Immature natural killer cell (primary cell): ENCODE results near the gene AATF. TPM values are rescaled to one million over a fixed set of nuclear protein-coding genes. Genes with fewer than 3 reads are reported as not detected.

Experiments used
- DNase-seq, 3 donors: peaks; one replicate each; pipeline ENCODE4 v3.0.0; 2022; ENCODE audit warnings: mixed read lengths in 1 of 3
- H3K27ac Mint-ChIP-seq, 6 donors: one replicate each; pipeline ENCODE4 v1.8.0; 2020; ENCODE audit warnings: mixed read lengths in 6 of 6, mild to moderate bottlenecking in 5 of 6, inconsistent platforms in 4 of 6, moderate library complexity in 3 of 6
- H3K27me3 Mint-ChIP-seq, 3 donors: one replicate each; pipeline ENCODE4 v1.8.0; 2020 to 2021; ENCODE audit warnings: low read depth in 3 of 3, mild to moderate bottlenecking in 3 of 3, mixed read lengths in 3 of 3, moderate library complexity in 3 of 3, inconsistent platforms in 1 of 3
- H3K36me3 Mint-ChIP-seq, 3 donors: one replicate each; pipeline ENCODE4 v1.8.0; 2020; ENCODE audit warnings: mixed read lengths in 3 of 3, inconsistent platforms in 2 of 3, mild to moderate bottlenecking in 2 of 3
- H3K4me1 Mint-ChIP-seq, 2 donors: one replicate each; pipeline ENCODE4 v1.8.0; 2020; ENCODE audit warnings: inconsistent platforms in 2 of 2, mild to moderate bottlenecking in 2 of 2, mixed read lengths in 2 of 2, moderate library complexity in 1 of 2
- H3K4me3 Mint-ChIP-seq, 5 donors: one replicate each; pipeline ENCODE4 v1.8.0; 2020; ENCODE audit warnings: mild to moderate bottlenecking in 5 of 5, mixed read lengths in 5 of 5, inconsistent platforms in 3 of 5, moderate library complexity in 3 of 5
- H3K9me3 Mint-ChIP-seq, 6 donors: one replicate each; pipeline ENCODE4 v1.8.0; 2020; ENCODE audit warnings: mild to moderate bottlenecking in 6 of 6, mixed read lengths in 6 of 6, inconsistent platforms in 4 of 6, moderate library complexity in 3 of 6
- polyA plus RNA-seq, 3 donors: library from polyadenylated mRNA; unstranded; fragments of 300-500 nt; fragmentation: Illumina TruSeq; gene quantifications; one replicate each; pipeline ENCODE4 v1.2.3, GENCODE V29; 2021

Gene AATF
- 100 to 1,000 TPM in 1 of 3 donors, 10 to 100 TPM in 2; 54.2 to 109 (median 61.0) TPM for polyA plus RNA-seq

GRCh38 chr17:36948717-36949460 lies at the start of gene AATF:
TSS of gene AATF (plus strand) at chr17:36948954. CDS start at chr17:36949126, 172 bp downstream.
- Mint-ChIP-seq H3K4me1 (peaks cover 54 to 62% of the 10 kb centered on the region in 2 donors), H3K36me3 (peaks cover 7 to 22% (median 21%) of the 10 kb centered on the region in 3 donors), H3K27ac (peak within 1 kb of the TSS; percentile 90 to 97 (median 94)), H3K27me3 (peaks cover 30 to 43% (median 30%) of the 10 kb centered on the region in 3 donors), H3K9me3 (no peaks in the 10 kb centered on the region), H3K4me3 (peak within 1 kb of the TSS; percentile 93 to 98 (median 95))
- peak; percentile 98 for DNase-seq

- no peaks in the 10 kb centered on the region for H3K36me3 Mint-ChIP-seq
- H3K27ac Mint-ChIP-seq = no peak overlapping the region
- H3K4me3 Mint-ChIP-seq = no peak overlapping the region
- H3K9me3 Mint-ChIP-seq = no peaks in the 10 kb centered on the region
- H3K4me1 Mint-ChIP-seq = no peaks in the 10 kb centered on the region
- no peak for DNase-seq
- peaks cover 4 to 8% (median 6%) of the 10 kb centered on the region in 3 donors for H3K27me3 Mint-ChIP-seq
Measured at GRCh38 chr17:36899250-36900159, 49.2 kb upstream of the AATF start.

- H3K27me3 Mint-ChIP-seq = peaks cover 4 to 8% (median 6%) of the 10 kb centered on the region in 3 donors
- no peaks in the 10 kb centered on the region for H3K4me1 Mint-ChIP-seq
- no peak overlapping the region for H3K27ac Mint-ChIP-seq
Measured at GRCh38 chr17:36900160-36900512, 48.6 kb upstream of the AATF start.

GRCh38 chr17:36901506-36901905 lies 47.2 kb upstream of the AATF start:
- no peaks in the 10 kb centered on the region for H3K9me3 Mint-ChIP-seq
- DNase-seq = no peak
- H3K27me3 Mint-ChIP-seq = peaks cover 4 to 7% (median 5%) of the 10 kb centered on the region in 3 donors
- H3K36me3 Mint-ChIP-seq = no peaks in the 10 kb centered on the region
- no peaks in the 10 kb centered on the region for H3K4me1 Mint-ChIP-seq
- H3K4me3 Mint-ChIP-seq = no peak overlapping the region
- no peak overlapping the region for H3K27ac Mint-ChIP-seq

More at GRCh38 chr17:36900160-36900512, 48.6 kb upstream of the AATF start:
- no peak for DNase-seq
- no peak overlapping the region for H3K4me3 Mint-ChIP-seq
- no peaks in the 10 kb centered on the region for H3K9me3 Mint-ChIP-seq
- H3K36me3 Mint-ChIP-seq = no peaks in the 10 kb centered on the region

- H3K4me3 Mint-ChIP-seq = no peak overlapping the region
- H3K36me3 Mint-ChIP-seq = no peaks in the 10 kb centered on the region
- no peak overlapping the region for H3K27ac Mint-ChIP-seq
- no peaks in the 10 kb centered on the region for H3K9me3 Mint-ChIP-seq
- no peaks in the 10 kb centered on the region for H3K4me1 Mint-ChIP-seq
- peaks cover 2 to 7% (median 5%) of the 10 kb centered on the region in 3 donors for H3K27me3 Mint-ChIP-seq
- DNase-seq = no peak
Measured at GRCh38 chr17:36907407-36907806, 41.3 kb upstream of the AATF start.

- no peak for DNase-seq
- H3K27ac Mint-ChIP-seq = no peak overlapping the region
- H3K4me1 Mint-ChIP-seq = no peaks in the 10 kb centered on the region
- no peaks in the 10 kb centered on the region for H3K36me3 Mint-ChIP-seq
- no peak overlapping the region for H3K4me3 Mint-ChIP-seq
- H3K27me3 Mint-ChIP-seq = peaks cover 2 to 13% (median 6%) of the 10 kb centered on the region in 3 donors
- no peaks in the 10 kb centered on the region for H3K9me3 Mint-ChIP-seq
Measured at GRCh38 chr17:36910513-36910912, 38.2 kb upstream of the AATF start.

- Mint-ChIP-seq H3K4me3 (no peak overlapping the region), H3K27me3 (peaks cover 2 to 14% (median 6%) of the 10 kb centered on the region in 3 donors), H3K36me3 (no peaks in the 10 kb centered on the region), H3K27ac (no peak overlapping the region), H3K9me3 (no peaks in the 10 kb centered on the region), H3K4me1 (no peaks in the 10 kb centered on the region)
- no peak for DNase-seq
Measured at GRCh38 chr17:36911001-36911400, 37.8 kb upstream of the AATF start.

GRCh38 chr17:36913132-36913531 lies 35.6 kb upstream of the AATF start:
- no peak overlapping the region for H3K4me3 Mint-ChIP-seq
- H3K27me3 Mint-ChIP-seq = peaks cover 4 to 14% (median 5%) of the 10 kb centered on the region in 3 donors
- H3K9me3 Mint-ChIP-seq = no peaks in the 10 kb centered on the region
- DNase-seq = no peak
- no peak overlapping the region for H3K27ac Mint-ChIP-seq
- no peaks in the 10 kb centered on the region for H3K36me3 Mint-ChIP-seq
- H3K4me1 Mint-ChIP-seq = no peaks in the 10 kb centered on the region

GRCh38 chr17:36918211-36918691 lies 30.5 kb upstream of the AATF start:
- Mint-ChIP-seq H3K27ac (no peak overlapping the region), H3K27me3 (peaks cover 8 to 17% (median 9%) of the 10 kb centered on the region in 3 donors), H3K4me1 (no peaks in the 10 kb centered on the region), H3K36me3 (no peaks in the 10 kb centered on the region), H3K9me3 (no peaks in the 10 kb centered on the region), H3K4me3 (no peak overlapping the region)
- no peak for DNase-seq

- no peak overlapping the region for H3K4me3 Mint-ChIP-seq
- H3K27me3 Mint-ChIP-seq = peaks cover 8 to 14% (median 9%) of the 10 kb centered on the region in 3 donors
- H3K4me1 Mint-ChIP-seq = no peaks in the 10 kb centered on the region
- no peaks in the 10 kb centered on the region for H3K9me3 Mint-ChIP-seq
- no peaks in the 10 kb centered on the region for H3K36me3 Mint-ChIP-seq
- no peak for DNase-seq
- no peak overlapping the region for H3K27ac Mint-ChIP-seq
Measured at GRCh38 chr17:36919407-36919968, 29.3 kb upstream of the AATF start.

GRCh38 chr17:36920032-36921005 lies 28.4 kb upstream of the AATF start:
- no peak for DNase-seq
- H3K27me3 Mint-ChIP-seq = peaks cover 9 to 11% (median 10%) of the 10 kb centered on the region in 3 donors
- H3K27ac Mint-ChIP-seq = no peak overlapping the region
- no peak overlapping the region for H3K4me3 Mint-ChIP-seq
- H3K4me1 Mint-ChIP-seq = no peaks in the 10 kb centered on the region
- H3K9me3 Mint-ChIP-seq = no peaks in the 10 kb centered on the region
- H3K36me3 Mint-ChIP-seq = no peaks in the 10 kb centered on the region

- DNase-seq = no peak
- no peaks in the 10 kb centered on the region for H3K4me1 Mint-ChIP-seq
- H3K9me3 Mint-ChIP-seq = no peaks in the 10 kb centered on the region
- H3K4me3 Mint-ChIP-seq = no peak overlapping the region
- peaks cover 7 to 9% (median 8%) of the 10 kb centered on the region in 3 donors for H3K27me3 Mint-ChIP-seq
- H3K27ac Mint-ChIP-seq = no peak overlapping the region
- H3K36me3 Mint-ChIP-seq = no peaks in the 10 kb centered on the region
Measured at GRCh38 chr17:36921095-36921851, 27.5 kb upstream of the AATF start.
